Ovary (tissue), 9 donors: ENCODE results near the gene ITGA2. TPM values are rescaled to one million over a fixed set of nuclear protein-coding genes. Genes with fewer than 3 reads are reported as not detected.
A peak's percentile ranks its signal among the peaks of the same experiment; 100 is the strongest.
"Not testable (repeated sequence)": the region's sequence is repeated elsewhere in the genome, so short reads cannot be mapped to it uniquely, and the experiment has no call there.

Experiments
- DNase-seq, 5 donors: peaks; one replicate each; pipeline ENCODE4 v3.0.0-alpha.2; 2019 to 2020
- H3K27ac ChIP-seq, 2 donors: fragments of 200-600 bp; one replicate each; pipeline versions ENCODE4 v1.5.1 to v1.8.0; 2019 to 2022
- H3K27me3 ChIP-seq: fragments of 200-600 bp; one replicate; pipeline ENCODE4 v1.8.0; 2022
- H3K36me3 ChIP-seq: fragments of 200-600 bp; sonication (generic); one replicate; pipeline ENCODE4 v1.5.1; 2019
- H3K4me1 ChIP-seq: one replicate; pipeline ENCODE4 v1.8.1; 2013; ENCODE audit warnings: mild to moderate bottlenecking, moderate library complexity; ENCODE audit not compliant: insufficient read depth
- H3K4me3 ChIP-seq: fragments of 200-600 bp; sonication (generic); one replicate; pipeline ENCODE4 v1.5.1; 2017
- H3K9me3 ChIP-seq, 2 donors: fragments of 200-600 bp in 1 of 2; sonication (generic) in 1 of 2; one replicate each; pipeline versions ENCODE4 v1.5.1 to v1.8.1; 2013 to 2019; ENCODE audit warnings: mild to moderate bottlenecking in 1 of 2, moderate library complexity in 1 of 2
- CTCF ChIP-seq, 3 donors: fragments of 450-650 bp in 2 of 3; fragments of 200-600 bp in 1 of 3; IDR thresholded peaks; one replicate each; pipeline versions ENCODE4 v1.5.1 to v1.8.0; 2016 to 2022; ENCODE audit warnings: antibody characterized with exemption in 3 of 3, mild to moderate bottlenecking in 1 of 3
- EP300 ChIP-seq: sonication (generic); formaldehyde crosslinking; IDR thresholded peaks from one replicate; pipeline ENCODE4 v1.6.1; 2017; ENCODE audit warnings: antibody characterized with exemption
- POLR2A ChIP-seq: fragments of 450-650 bp; IDR thresholded peaks from one replicate; pipeline ENCODE4 v1.6.1; 2017; ENCODE audit warnings: antibody characterized with exemption, mild to moderate bottlenecking, moderate library complexity
- WGBS, 3 donors: extraction: QIAGEN DNeasy Blood & Tissue Kit in 1 of 3; methylation state at CpG; one replicate each; pipeline versions ENCODE4 v1.1.5 to v1.1.7; 2013 to 2017; 5-methylcytosine and 5-hydroxymethylcytosine counted together
- intact Hi-C, 4 donors: fragments of 100-400 bp; cut with DNase I; formaldehyde crosslinking; loops; one replicate each; pipeline versions ENCODE4 v1.11.0 to v1.15.1; 2022 to 2023
- polyA plus RNA-seq, 2 donors: library from polyadenylated mRNA; stranded (reverse); fragments of 200-250 nt in 1 of 2; fragments of 350-450 nt in 1 of 2; fragmentation: Illumina TruSeq in 1 of 2; extraction: RNeasy Lipid Tissue Mini Kit (QIAGEN cat#74804) in 1 of 2; gene quantifications; one replicate each; pipeline ENCODE4 v1.2.3, GENCODE V29; 2013 to 2014
- total RNA-seq, 7 donors: library from RNA; depleted of rRNA in 2 of 7; stranded (reverse); fragments of >200 nt in 2 of 7; fragmentation: NEBNext Ultra II Directional in 3 of 7; extraction: Animal tissue kit (Norgen Biotek cat#: 25700) in 3 of 7; gene quantifications; one replicate each; pipeline versions ENCODE4 v1.1.0 to v1.2.4, GENCODE V29; 2016 to 2023
- donor health status: DM: no; HTN: no; CAD: no; lungs with moderate emphysema.
- donor health status: DM: no; HTN: no; CAD: no.
- donor health status: Bipolar disorder and iron deficiency.
- donor health status: DM: yes; HTN: yes; CAD: no.
- donor health status: DM: no; HTN: no; CAD: no.
- donor health status: DM: yes; HTN: yes; CAD: no.

ITGA2 gene
- total and polyA plus RNA-seq, 9 donors: 0.36 to 8.4 (median 1.7) TPM

DNA sequence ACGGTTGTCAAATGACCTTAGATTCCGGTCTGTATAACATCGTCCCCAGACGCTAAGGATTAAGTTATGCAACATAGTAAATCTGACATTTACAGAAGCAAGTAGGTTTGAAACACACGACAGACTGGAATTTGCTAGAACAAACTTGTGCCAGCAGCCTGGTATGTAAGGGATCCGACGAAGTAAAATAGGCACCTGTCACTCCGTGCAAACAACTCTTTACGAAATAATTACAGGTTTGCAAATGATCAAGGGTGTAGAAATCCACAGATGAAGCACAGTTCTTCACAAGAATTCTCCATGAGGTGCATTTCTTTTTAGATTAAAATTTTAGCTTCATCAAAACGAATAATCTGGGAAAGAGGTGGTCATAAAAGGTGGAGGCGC is 119.9 kb downstream of the ITGA2 start:
- Histone ChIP-seq H3K27ac (peak overlapping the region in 1 of 2 donors; percentile 85), H3K9me3 (no peaks in the 10 kb centered on the region), H3K27me3 (no peaks in the 10 kb centered on the region), H3K4me3 (peak overlapping the region; percentile 88), H3K36me3 (no peaks in the 10 kb centered on the region), H3K4me1 (peaks cover 6% of the 10 kb centered on the region)
- 1% methylated on average over 11 of the region's 11 CpGs for WGBS, 3 donors
- intact Hi-C loops: no loop called here
- no peak for TF ChIP-seq CTCF (IDR thresholded peaks at IDR 0.05)
- no peak for TF ChIP-seq EP300
- no peak for TF ChIP-seq POLR2A
- DNase-seq: no peak

DNA sequence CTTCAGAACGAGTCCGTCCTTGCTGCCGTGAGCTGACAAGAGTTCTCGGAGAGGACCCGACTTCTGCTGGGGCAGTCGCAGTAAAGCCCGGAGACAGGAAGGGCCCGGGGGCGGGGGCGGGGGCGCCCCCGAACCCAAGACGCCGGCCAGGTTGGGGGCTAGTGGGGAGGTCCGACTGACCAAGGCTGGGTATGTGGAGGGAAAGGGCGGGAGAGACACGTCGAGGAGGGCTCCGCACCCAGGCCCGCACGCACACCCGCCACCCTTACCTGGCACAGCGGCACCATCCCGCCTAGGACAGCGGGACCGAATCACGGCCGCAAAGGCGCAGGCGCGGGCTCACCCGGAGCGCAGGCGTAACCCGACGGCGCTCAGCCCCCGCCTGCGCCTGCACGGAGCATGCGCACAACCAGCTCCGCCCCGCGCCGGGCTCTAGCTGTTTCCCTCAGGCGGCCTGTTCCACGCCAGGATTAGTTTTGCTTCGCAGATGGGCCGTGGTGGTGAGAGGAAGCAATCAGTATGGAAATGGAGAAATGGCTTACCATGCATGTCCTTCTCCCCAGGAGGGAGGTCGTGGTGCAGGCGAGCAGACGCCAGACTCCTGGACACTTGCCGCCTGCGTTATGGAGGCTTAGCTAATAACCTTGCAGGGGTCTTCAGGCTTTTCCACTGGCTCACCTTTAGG is 120.4 kb downstream of the ITGA2 start, which contains the start of gene MOCS2:
MOCS2 (minus strand) TSS at position 315 of the 685 bp plus-strand sequence. CDS start 2,583 bp downstream, outside the sequence.
- intact Hi-C loops: no loop called here
- no peaks in the 10 kb centered on the region for H3K27me3 ChIP-seq
- peaks cover 6% of the 10 kb centered on the region for H3K4me1 ChIP-seq
- peak within 1 kb of the TSS; percentile 88 for H3K4me3 ChIP-seq
- TF ChIP-seq POLR2A (peak; percentile 69), CTCF (IDR thresholded peaks at IDR 0.05) (no peak)
- DNase-seq: peak; percentile 88 to 94 (median 90)
- H3K27ac ChIP-seq: peak within 1 kb of the TSS; percentile 54 to 85
- no peaks in the 10 kb centered on the region for H3K36me3 ChIP-seq
- WGBS, 3 donors: 0% methylated on average over 54 of the region's 54 CpGs
- no peaks in the 10 kb centered on the region for H3K9me3 ChIP-seq

GRCh38 chr5:53110156-53110555 is 121.0 kb downstream of the ITGA2 start:
- Histone ChIP-seq H3K27me3 (no peaks in the 10 kb centered on the region), H3K36me3 (no peaks in the 10 kb centered on the region), H3K4me1 (peaks cover 6% of the 10 kb centered on the region), H3K9me3 (no peaks in the 10 kb centered on the region), H3K27ac (no peak overlapping the region), H3K4me3 (peak overlapping the region; percentile 88)
- WGBS, 3 donors: 14 to 25% (median 24%) methylated on average over 6 of the region's 6 CpGs
- no peak for TF ChIP-seq EP300
- intact Hi-C loops: no loop called here
- peak in 1 of 5 donors; percentile 19 for DNase-seq

DNA sequence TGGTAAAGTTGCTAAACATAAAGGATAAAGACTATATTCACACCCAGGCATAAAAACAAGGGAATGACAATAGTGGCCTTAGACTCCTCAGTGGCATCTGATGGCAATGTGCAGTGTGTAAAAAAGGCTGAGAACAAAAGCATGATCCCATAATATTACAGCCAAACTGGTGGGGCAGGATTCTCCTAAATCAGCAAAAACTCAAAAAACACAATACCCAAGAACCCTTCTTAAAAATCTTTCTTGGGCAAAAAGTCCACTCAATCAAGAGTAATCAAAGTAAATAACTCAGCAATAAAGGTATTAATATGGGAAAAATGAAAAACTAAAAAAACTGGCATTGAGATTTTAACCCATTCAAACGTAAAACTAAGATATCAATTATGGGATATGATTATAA is 122.0 kb downstream of the ITGA2 start:
- intact Hi-C loops: no loop called here

DNA sequence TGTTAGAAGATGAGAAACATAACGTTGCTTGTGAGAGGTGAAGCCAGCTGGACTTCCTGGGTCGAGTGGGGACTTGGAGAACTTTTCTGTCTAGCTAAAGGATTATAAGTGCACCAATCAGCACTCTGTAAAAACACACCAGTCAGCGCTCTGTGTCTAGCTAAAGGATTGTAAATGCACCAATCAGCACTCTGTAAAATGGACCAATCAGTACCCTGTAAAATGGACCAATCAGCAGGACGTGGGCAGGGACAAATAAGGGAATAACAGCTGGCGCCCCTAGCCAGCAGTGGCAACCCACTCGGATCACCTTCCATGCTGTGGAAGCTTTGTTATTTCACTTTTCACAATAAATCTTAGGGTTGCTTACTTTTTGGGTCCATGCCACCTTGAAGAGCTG is 123.2 kb downstream of the ITGA2 start:
- intact Hi-C loops, H3K4me3 ChIP-seq: not testable (repeated sequence)
- 88 to 92% (median 90%) methylated on average over 6 of the region's 6 CpGs for WGBS, 3 donors

More for the DNA sequence above, 122.0 kb downstream of the ITGA2 start:
- no peak for TF ChIP-seq POLR2A
- no peak for TF ChIP-seq CTCF (IDR thresholded peaks at IDR 0.05)
- TF ChIP-seq EP300: no peak
- H3K27ac ChIP-seq: no peak overlapping the region
- no peak for DNase-seq
- no peaks in the 10 kb centered on the region for H3K27me3 ChIP-seq
- H3K9me3 ChIP-seq: no peaks in the 10 kb centered on the region
- no peak overlapping the region for H3K4me3 ChIP-seq
- WGBS, 3 donors: 93 to 95% (median 95%) methylated on average over 1 of the region's 1 CpG
- H3K4me1 ChIP-seq: peaks cover 5% of the 10 kb centered on the region
- H3K36me3 ChIP-seq: no peaks in the 10 kb centered on the region

More for the DNA sequence above, 123.2 kb downstream of the ITGA2 start:
- H3K27ac ChIP-seq, H3K4me1 ChIP-seq, H3K9me3 ChIP-seq, DNase-seq, H3K36me3 ChIP-seq, H3K27me3 ChIP-seq: not testable (repeated sequence)
